OCI-LY7 (cell line): ENCODE measurements around the gene AGAP3. TPM values are rescaled to one million over a fixed set of nuclear protein-coding genes. Genes with fewer than 3 reads are reported as not detected.

Experiments used
- BruUV-seq: library from RNA; stranded (reverse); fragments of 400-500 nt; replicated peaks from 2 replicates; lab custom pipeline; 2021; lab: Mats Ljungman, UMichigan
- CTCF ChIA-PET: fragments of 300-600 bp; sonication (Branson Sonifier 250); formaldehyde crosslinking; loops from one replicate; lab custom pipeline; 2022; ENCODE audit warnings: antibody characterized with exemption; ENCODE audit not compliant: unreplicated experiment; lab: Charles Lee
- POLR2A ChIA-PET: fragments of 300-600 bp; sonication (Branson Sonifier 250); formaldehyde crosslinking; loops from one replicate; lab custom pipeline; 2022; ENCODE audit warnings: antibody characterized with exemption; lab: Charles Lee
- DNase-seq: peaks from one replicate; pipeline ENCODE4 v3.0.0-alpha.2; 2015; ENCODE audit warnings: low spot score
- H2AFZ ChIP-seq: fragments of 200-600 bp; sonication (generic), shearing (Covaris generic); 2 replicates; pipeline ENCODE4 v1.6.1; 2014; ENCODE audit warnings: mild to moderate bottlenecking, antibody characterized with exemption, low read length, moderate library complexity
- H3K27ac ChIP-seq: fragments of 200-600 bp; sonication (generic); 2 replicates; pipeline ENCODE4 v1.5.1; 2014; ENCODE audit warnings: mixed run types, low read depth, mild to moderate bottlenecking, moderate library complexity, low read length, inconsistent platforms; ENCODE audit not compliant: poor library complexity, severe bottlenecking
- H3K36me3 ChIP-seq: fragments of 200-600 bp; sonication (generic); 2 replicates; pipeline ENCODE4 v1.6.1; 2014; ENCODE audit warnings: mild to moderate bottlenecking, antibody characterized with exemption, low read length, moderate library complexity, mixed read lengths; ENCODE audit not compliant: insufficient read depth
- H3K4me1 ChIP-seq: fragments of 200-600 bp; sonication (generic); 2 replicates; pipeline ENCODE4 v1.5.1; 2014; ENCODE audit warnings: mild to moderate bottlenecking, low read length; ENCODE audit not compliant: insufficient read depth, poor library complexity, severe bottlenecking
- H3K4me2 ChIP-seq: fragments of 200-600 bp; sonication (generic); 2 replicates; pipeline ENCODE4 v1.6.1; 2014; ENCODE audit warnings: mild to moderate bottlenecking, low read length
- H3K4me3 ChIP-seq: fragments of 200-600 bp; sonication (generic); 2 replicates; pipeline ENCODE4 v1.5.1; 2014; ENCODE audit warnings: mild to moderate bottlenecking, low read depth, low read length; ENCODE audit not compliant: poor library complexity, severe bottlenecking
- H3K79me2 ChIP-seq: fragments of 200-600 bp; sonication (generic); 2 replicates; pipeline ENCODE4 v1.6.1; 2016; ENCODE audit warnings: low read depth, mild to moderate bottlenecking, low read length, moderate library complexity, mixed read lengths; ENCODE audit not compliant: insufficient read depth
- H3K9me2 ChIP-seq: fragments of 200-600 bp; sonication (generic); 2 replicates; pipeline ENCODE4 v1.6.1; 2016; ENCODE audit warnings: mild to moderate bottlenecking, low read length, mixed read lengths; ENCODE audit not compliant: insufficient read depth
- H3K9me3 ChIP-seq: fragments of 200-600 bp; sonication (generic); 2 replicates; pipeline ENCODE4 v1.6.1; 2014; ENCODE audit warnings: mild to moderate bottlenecking, mixed run types, low read length, mixed read lengths
- H4K20me1 ChIP-seq: fragments of 200-600 bp; sonication (generic); 2 replicates; pipeline ENCODE4 v1.6.1; 2014; ENCODE audit warnings: mild to moderate bottlenecking, antibody characterized with exemption, low read length, moderate library complexity, mixed read lengths; ENCODE audit not compliant: insufficient read depth
- CTCF ChIP-seq: fragments of 200-600 bp; sonication (generic); conservative IDR thresholded peaks from 2 replicates; pipeline ENCODE4 v1.5.1; 2014; ENCODE audit warnings: mild to moderate bottlenecking, antibody characterized with exemption, low read length, moderate library complexity, mixed read lengths
- EZH2phosphoT487 ChIP-seq: fragments of 200-600 bp; sonication (generic); IDR thresholded peaks from 2 replicates; pipeline ENCODE4 v1.6.1; 2018; ENCODE audit warnings: low read depth, borderline replicate concordance, mild to moderate bottlenecking, mixed run types, antibody characterized with exemption, low read length, moderate library complexity, mixed read lengths
- intact Hi-C: fragments of 100-400 bp; cut with micrococcal nuclease; formaldehyde crosslinking; loops from one replicate; pipeline ENCODE4 v1.10.0; 2022; ENCODE audit not compliant: unreplicated experiment
- total RNA-seq, 2 experiments: library from RNA; depleted of rRNA in 1 of 2; stranded (reverse); fragments of >200 nt in 1 of 2; shearing (Covaris generic) in 1 of 2; gene quantifications; 2 replicates each; pipeline ENCODE4 v1.2.3, GENCODE V29; 2014 to 2022

Gene AGAP3
- total RNA-seq, 2 experiments from 2014 or later = 4.8 to 30.9 TPM

GRCh38 chr7:151080522-151081169 is 5.6 kb upstream of the AGAP3 start, which contains the start of gene FASTK:
FASTK (minus strand) TSS chr7:151080809; CDS start chr7:151080766, 43 bp downstream.
- no TSS peak for BruUV-seq
- intact Hi-C loops = loop anchor here (1.0 to 10.0 kb wide), 5 partner anchors 21 to 186 kb away; partner anchors contain the start of genes ABCB8, ABCF2, KCNH2 and SLC4A2
- Histone ChIP-seq H3K4me2 (peak within 1 kb of the TSS; percentile 100), H4K20me1 (no peaks in the 10 kb centered on the region), H2AFZ (peak within 1 kb of the TSS; percentile 46; the same call in 1 of the 2 replicates), H3K36me3 (peaks cover 43% of the 10 kb centered on the region), H3K79me2 (peaks cover 28% of the 10 kb centered on the region), H3K4me3 (peak within 1 kb of the TSS; percentile 91), H3K9me3 (no peaks in the 10 kb centered on the region), H3K4me1 (peaks cover 54% of the 10 kb centered on the region), H3K9me2 (no peaks in the 10 kb centered on the region), H3K27ac (peak within 1 kb of the TSS; percentile 72)
- POLR2A ChIA-PET = interaction anchor here (0.5 to 0.7 kb wide), 3 partner anchors 14 to 146 kb away, joined by 3 to 4 read pairs (median 3); no protein-coding TSS in a partner anchor
- peak; percentile 92 for DNase-seq
- TF ChIP-seq EZH2phosphoT487 (no peak), CTCF (no peak)
- CTCF ChIA-PET = interaction anchor here (0.6 kb wide), 3 partner anchors 18 to 30 kb away, joined by 3 to 5 read pairs (median 3); no protein-coding TSS in a partner anchor

- peaks cover 57% of the 10 kb centered on the region for H3K4me1 ChIP-seq
- no peaks in the 10 kb centered on the region for H4K20me1 ChIP-seq
- no peak overlapping the region for H2AFZ ChIP-seq
- intact Hi-C loops = loop anchor here (2.0 to 10.0 kb wide), 4 partner anchors 53 to 187 kb away; partner anchors contain the start of genes ABCB8, ABCF2 and KCNH2
- peaks cover 35% of the 10 kb centered on the region for H3K36me3 ChIP-seq
- H3K9me3 ChIP-seq = no peaks in the 10 kb centered on the region
- TF ChIP-seq EZH2phosphoT487 (no peak), CTCF (no peak)
- BruUV-seq = TSS peak; percentile 37
- CTCF ChIA-PET = interaction anchor here (0.6 kb wide), 1 partner anchor 19 kb away, joined by 3 read pairs; no protein-coding TSS in a partner anchor
- POLR2A ChIA-PET = interaction anchor here (0.5 kb wide), 1 partner anchor 129 kb away, joined by 3 read pairs; no protein-coding TSS in a partner anchor
- peaks cover 28% of the 10 kb centered on the region for H3K79me2 ChIP-seq
- H3K9me2 ChIP-seq = no peaks in the 10 kb centered on the region
- peak overlapping the region; percentile 91 for H3K4me3 ChIP-seq
- peak overlapping the region; percentile 100 for H3K4me2 ChIP-seq
- H3K27ac ChIP-seq = peak overlapping the region; percentile 72
- DNase-seq = no peak
Measured at GRCh38 chr7:151081170-151082101, 4.8 kb upstream of the AGAP3 start.
